Activated CD8-positive, alpha-beta T cell treated with anti-CD3 and anti-CD28 coated beads, Interleukin-2, amount 10 ng/mL, durations not matched to agents 7 days and 5 days (primary cell): ENCODE measurements around the gene ZNF665. TPM values are rescaled to one million over a fixed set of nuclear protein-coding genes. Genes with fewer than 3 reads are reported as not detected.
A peak's percentile ranks its signal among the peaks of the same experiment; 100 is the strongest.
"Not testable (repeated sequence)": the region's sequence is repeated elsewhere in the genome, so short reads cannot be mapped to it uniquely, and the experiment has no call there.

Experiments
- ATAC-seq: fragments of 150-1000 bp; cut with Tn5 transposase; one replicate; pipeline ENCODE4 v1.10.0; 2021; ENCODE audit warnings: moderate library complexity
- CTCF ChIA-PET: fragments of 350-600 bp; sonication (Branson Sonifier 250); formaldehyde crosslinking; loops from one replicate; lab custom pipeline; 2021; ENCODE audit warnings: antibody characterized with exemption; lab: Charles Lee
- POLR2A ChIA-PET: fragments of 350-600 bp; sonication (Branson Sonifier 250); formaldehyde crosslinking; loops from one replicate; lab custom pipeline; 2021; ENCODE audit warnings: antibody characterized with exemption; lab: Charles Lee
- DNase-seq: peaks from one replicate; pipeline ENCODE4 v3.0.0-alpha.2; 2020
- H3K27ac Mint-ChIP-seq: one replicate; pipeline ENCODE4 v1.8.0; 2021; ENCODE audit warnings: mild to moderate bottlenecking, mixed read lengths
- H3K27me3 Mint-ChIP-seq: one replicate; pipeline ENCODE4 v1.8.0; 2021; ENCODE audit warnings: low read depth, mixed read lengths
- H3K36me3 Mint-ChIP-seq: one replicate; pipeline ENCODE4 v1.8.0; 2021; ENCODE audit warnings: low read depth, mixed read lengths
- H3K4me1 Mint-ChIP-seq: one replicate; pipeline ENCODE4 v1.8.0; 2021; ENCODE audit warnings: low read depth, mixed read lengths
- H3K4me3 Mint-ChIP-seq: one replicate; pipeline ENCODE4 v1.8.0; 2021; ENCODE audit warnings: mild to moderate bottlenecking, mixed read lengths
- H3K9me3 Mint-ChIP-seq: one replicate; pipeline ENCODE4 v1.8.0; 2022; ENCODE audit warnings: mixed read lengths; ENCODE audit not compliant: insufficient read depth
- total RNA-seq, 2 experiments: library from RNA; stranded (reverse); gene quantifications; one replicate each; pipeline ENCODE4 v1.2.3, GENCODE V29; 2021

ZNF665 gene
- total RNA-seq, 2 experiments from 2014 or later = 4.9 to 5.9 TPM

- Mint-ChIP-seq H3K27me3 (no peaks in the 10 kb centered on the region), H3K9me3 (peaks cover 61% of the 10 kb centered on the region), H3K36me3 (peaks cover 59% of the 10 kb centered on the region), H3K4me1 (no peaks in the 10 kb centered on the region), H3K27ac (no peak overlapping the region), H3K4me3 (no peak overlapping the region)
- POLR2A ChIA-PET = no interaction called here
- DNase-seq = no peak
- CTCF ChIA-PET = no interaction called here
- ATAC-seq = no peak
Observed at GRCh38 chr19:53140351-53140750, 52.8 kb downstream of the ZNF665 start.

GRCh38 chr19:53136432-53136831 lies 56.7 kb downstream of the ZNF665 start:
- Mint-ChIP-seq H3K36me3 (peaks cover 49% of the 10 kb centered on the region), H3K27me3 (peaks cover 4% of the 10 kb centered on the region), H3K9me3 (peaks cover 54% of the 10 kb centered on the region), H3K27ac (no peak overlapping the region), H3K4me3 (no peak overlapping the region), H3K4me1 (peaks cover 17% of the 10 kb centered on the region)
- ATAC-seq (no peak), DNase-seq (no peak)
- POLR2A ChIA-PET = no interaction called here
- CTCF ChIA-PET = no interaction called here

DNA sequence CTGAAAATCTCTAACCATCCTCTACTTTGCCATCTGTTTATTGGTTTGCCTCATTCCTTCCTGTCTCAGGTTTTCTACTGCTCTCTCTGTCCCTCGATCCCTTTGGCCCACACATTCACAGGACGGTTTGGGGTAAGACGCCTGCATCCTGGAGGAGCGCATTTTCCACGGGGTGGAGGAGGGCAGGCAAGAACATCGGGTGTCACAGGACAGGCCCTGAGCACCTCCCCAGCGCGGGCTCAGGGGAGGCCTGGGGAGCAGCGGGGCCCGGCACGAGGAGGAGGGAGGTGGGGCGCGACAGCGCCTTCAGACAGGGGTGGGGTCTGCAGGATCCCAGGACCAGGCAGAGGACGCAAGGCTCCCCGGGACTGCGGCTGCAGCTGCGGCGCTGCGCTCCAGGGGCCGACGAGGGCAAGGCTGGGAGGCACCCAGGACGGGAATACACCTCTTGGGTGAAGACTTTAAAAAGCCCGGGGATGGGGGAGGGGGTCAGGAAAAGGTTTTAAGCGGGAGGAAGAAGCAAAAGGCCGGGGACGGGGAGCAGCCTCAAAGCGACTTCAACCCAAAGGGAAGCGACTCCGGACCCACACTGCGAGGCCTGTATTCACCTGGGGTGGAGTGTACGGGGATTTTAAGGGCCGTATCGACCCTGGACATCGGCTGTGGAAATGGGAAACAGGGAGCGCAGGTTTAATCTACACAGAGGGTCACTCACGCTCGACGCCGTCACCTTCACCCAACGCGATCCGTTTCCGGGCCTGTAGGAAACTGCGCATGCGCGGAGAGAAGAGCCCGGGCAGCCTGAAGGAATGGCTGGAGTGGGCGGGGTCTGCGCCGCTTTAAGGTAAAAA lies 60.8 kb downstream of the ZNF665 start, which contains the start of gene ZNF415:
Gene ZNF415 (minus strand): TSS at position 770 of the 851 bp plus-strand sequence. CDS start 10,234 bp downstream, outside the sequence.
- ChIA-PET CTCF (no interaction called here), POLR2A (no interaction called here)
- H3K4me1 Mint-ChIP-seq = peaks cover 17% of the 10 kb centered on the region
- H3K27me3 Mint-ChIP-seq = peaks cover 4% of the 10 kb centered on the region
- DNase-seq (peak; percentile 76), ATAC-seq (peak; percentile 72)
- H3K9me3 Mint-ChIP-seq = peaks cover 47% of the 10 kb centered on the region
- peak within 1 kb of the TSS; percentile 60 for H3K27ac Mint-ChIP-seq
- peaks cover 32% of the 10 kb centered on the region for H3K36me3 Mint-ChIP-seq
- peak within 1 kb of the TSS; percentile 71 for H3K4me3 Mint-ChIP-seq

GRCh38 chr19:53131727-53132126 lies 61.4 kb downstream of the ZNF665 start:
- Mint-ChIP-seq H3K4me1 (peaks cover 17% of the 10 kb centered on the region), H3K27ac (peak overlapping the region; percentile 9), H3K4me3 (peak overlapping the region; percentile 71), H3K36me3 (peaks cover 31% of the 10 kb centered on the region), H3K9me3 (peaks cover 45% of the 10 kb centered on the region), H3K27me3 (peaks cover 4% of the 10 kb centered on the region)
- CTCF ChIA-PET = no interaction called here
- no peak for ATAC-seq
- DNase-seq = no peak
- POLR2A ChIA-PET = no interaction called here

DNA sequence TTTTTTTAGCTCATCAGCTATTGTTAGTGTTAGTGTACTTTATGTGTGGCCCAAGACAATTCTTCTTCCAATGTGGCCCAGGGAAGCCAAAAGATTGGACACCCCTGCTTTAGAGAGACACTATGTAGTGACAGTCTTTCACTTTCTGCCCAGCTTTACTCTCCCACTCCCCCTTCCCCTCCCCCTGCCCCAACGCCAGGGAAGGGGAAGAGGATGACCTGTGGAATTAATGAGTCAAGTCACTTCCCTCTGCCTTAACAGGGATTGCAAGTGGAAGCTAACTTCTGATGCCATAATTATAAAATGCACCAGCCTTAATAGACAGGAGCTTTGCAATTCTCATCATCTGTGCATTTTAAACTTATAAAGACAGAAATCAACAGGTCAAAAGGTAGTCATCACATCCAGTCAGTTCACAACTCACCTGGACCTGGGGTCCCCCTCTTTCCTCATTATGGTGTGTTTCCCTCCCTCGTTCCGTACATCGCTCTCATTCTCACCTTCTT lies 62.0 kb downstream of the ZNF665 start:
- H3K9me3 Mint-ChIP-seq = peaks cover 39% of the 10 kb centered on the region
- ChIA-PET POLR2A (interaction anchor here (0.7 kb wide), 1 partner anchor 25 kb away, joined by 3 read pairs; no protein-coding TSS in a partner anchor), CTCF (no interaction called here)
- peaks cover 4% of the 10 kb centered on the region for H3K27me3 Mint-ChIP-seq
- DNase-seq (no peak), ATAC-seq (no peak)
- peaks cover 34% of the 10 kb centered on the region for H3K36me3 Mint-ChIP-seq
- peaks cover 17% of the 10 kb centered on the region for H3K4me1 Mint-ChIP-seq
- no peak overlapping the region for H3K27ac Mint-ChIP-seq
- H3K4me3 Mint-ChIP-seq = no peak overlapping the region

GRCh38 chr19:53130506-53130905 lies 62.7 kb downstream of the ZNF665 start:
- POLR2A ChIA-PET = interaction anchor here (0.6 kb wide), 1 partner anchor 47 kb away, joined by 3 read pairs; no protein-coding TSS in a partner anchor
- Mint-ChIP-seq H3K27me3 (peaks cover 4% of the 10 kb centered on the region), H3K4me1 (peaks cover 17% of the 10 kb centered on the region), H3K27ac (no peak overlapping the region), H3K4me3 (no peak overlapping the region), H3K9me3 (peaks cover 34% of the 10 kb centered on the region), H3K36me3 (peaks cover 34% of the 10 kb centered on the region)
- ATAC-seq (no peak), DNase-seq (no peak)
- CTCF ChIA-PET = no interaction called here

GRCh38 chr19:53126733-53127526 lies 66.2 kb downstream of the ZNF665 start:
- H3K4me3 Mint-ChIP-seq, H3K27ac Mint-ChIP-seq, H3K4me1 Mint-ChIP-seq, DNase-seq, ATAC-seq, POLR2A ChIA-PET, H3K27me3 Mint-ChIP-seq, CTCF ChIA-PET: not testable (repeated sequence)
- H3K9me3 Mint-ChIP-seq = peaks cover 29% of the 10 kb centered on the region
- H3K36me3 Mint-ChIP-seq = peaks cover 26% of the 10 kb centered on the region

GRCh38 chr19:53123400-53123799 lies 69.8 kb downstream of the ZNF665 start:
- H3K4me3 Mint-ChIP-seq = no peak overlapping the region
- POLR2A ChIA-PET = no interaction called here
- H3K4me1 Mint-ChIP-seq = no peaks in the 10 kb centered on the region
- H3K27me3 Mint-ChIP-seq = no peaks in the 10 kb centered on the region
- CTCF ChIA-PET = no interaction called here
- H3K27ac Mint-ChIP-seq = no peak overlapping the region
- ATAC-seq = no peak
- DNase-seq = no peak
- H3K9me3 Mint-ChIP-seq = peaks cover 28% of the 10 kb centered on the region
- H3K36me3 Mint-ChIP-seq = peaks cover 20% of the 10 kb centered on the region

Other genes with a start within 250 kb of the ZNF665 start
- gene ZNF816, start 230.5 kb downstream of the ZNF665 start, total RNA-seq = 10 to 100 TPM; 11.2 to 12.9 TPM
- not detected for gene ERVV-1, start 179.4 kb downstream of the ZNF665 start, total RNA-seq
- not detected for gene ERVV-2, start 148.6 kb downstream of the ZNF665 start, total RNA-seq
- 10 to 100 TPM; 36.5 to 42.2 TPM for gene ZNF160, start 89.9 kb downstream of the ZNF665 start, total RNA-seq
- gene ZNF415, start 60.4 kb downstream of the ZNF665 start, total RNA-seq = 1 to 10 TPM; 1.4 to 1.9 TPM
- 10 to 100 TPM; 12.8 to 13.7 TPM for gene ZNF347, start 34.3 kb downstream of the ZNF665 start, total RNA-seq
- gene ZNF677, start 61.5 kb upstream of the ZNF665 start, total RNA-seq = 1 to 10 TPM; 7.1 to 9.8 TPM
- gene VN1R2, start 64.9 kb upstream of the ZNF665 start, total RNA-seq = not detected
- not detected for gene VN1R4, start 74.4 kb upstream of the ZNF665 start, total RNA-seq
- gene ZNF845, start 140.4 kb upstream of the ZNF665 start, total RNA-seq = 1 to 10 TPM; 9.0 to 9.1 TPM
- 10 to 100 TPM; 19.0 to 22.3 TPM for gene ZNF525, start 172.3 kb upstream of the ZNF665 start, total RNA-seq
- gene ZNF765, start 201.8 kb upstream of the ZNF665 start, total RNA-seq = 10 to 100 TPM; 11.8 to 12.5 TPM
- gene ZNF761, start 238.6 kb upstream of the ZNF665 start, total RNA-seq = 10 to 100 TPM; 13.8 to 14.8 TPM